Endodermal cell (in vitro differentiated cells): ENCODE data around the gene WRNIP1. TPM values are rescaled to one million over a fixed set of nuclear protein-coding genes. Genes with fewer than 3 reads are reported as not detected.
A peak's percentile ranks its signal among the peaks of the same experiment; 100 is the strongest.

Experiments
- DNase-seq: peaks from one replicate; pipeline ENCODE4 v3.0.0-alpha.2; 2017
- H3K27ac ChIP-seq: 2 replicates; pipeline ENCODE4 v1.5.1; 2013; ENCODE audit warnings: mild to moderate bottlenecking, low read depth, low read length, moderate library complexity
- H3K27me3 ChIP-seq: 2 replicates; pipeline ENCODE4 v1.6.1; 2013; ENCODE audit warnings: mild to moderate bottlenecking, low read length, moderate library complexity; ENCODE audit not compliant: insufficient read depth, control insufficient read depth, poor library complexity, severe bottlenecking
- H3K36me3 ChIP-seq: 2 replicates; pipeline ENCODE4 v1.7.0; 2013; ENCODE audit warnings: mild to moderate bottlenecking, low read length, moderate library complexity; ENCODE audit not compliant: control insufficient read depth, insufficient read depth
- H3K4me1 ChIP-seq: one replicate; pipeline ENCODE4 v1.7.0; 2013; ENCODE audit warnings: low read length; ENCODE audit not compliant: control insufficient read depth, insufficient read depth
- H3K4me3 ChIP-seq: 2 replicates; pipeline ENCODE4 v1.5.1; 2013; ENCODE audit warnings: mild to moderate bottlenecking, low read length, moderate library complexity
- H3K9ac ChIP-seq: 2 replicates; pipeline ENCODE4 v1.6.1; 2013; ENCODE audit warnings: mild to moderate bottlenecking, low read length, moderate library complexity; ENCODE audit not compliant: poor library complexity, severe bottlenecking; ENCODE audit errors: extremely low read depth
- H3K9me3 ChIP-seq: 2 replicates; pipeline ENCODE4 v1.6.1; 2013; ENCODE audit warnings: mild to moderate bottlenecking, low read length, moderate library complexity; ENCODE audit not compliant: control insufficient read depth
- H3K27ac Mint-ChIP-seq: 2 replicates; pipeline ENCODE4 v1.8.0; 2020; ENCODE audit warnings: mixed read lengths
- H3K27me3 Mint-ChIP-seq: 2 replicates; pipeline ENCODE4 v1.8.0; 2021; ENCODE audit warnings: mild to moderate bottlenecking, mixed read lengths; ENCODE audit not compliant: insufficient read depth
- H3K36me3 Mint-ChIP-seq: 2 replicates; pipeline ENCODE4 v1.8.0; 2020; ENCODE audit warnings: low read depth, mixed read lengths
- H3K4me1 Mint-ChIP-seq: 2 replicates; pipeline ENCODE4 v1.8.0; 2020; ENCODE audit warnings: mixed read lengths
- H3K4me3 Mint-ChIP-seq: 2 replicates; pipeline ENCODE4 v1.8.0; 2020; ENCODE audit warnings: mild to moderate bottlenecking, moderate library complexity, mixed read lengths
- H3K9me3 Mint-ChIP-seq: 2 replicates; pipeline ENCODE4 v1.8.0; 2020; ENCODE audit warnings: mild to moderate bottlenecking, mixed read lengths
- CTCF ChIP-seq: fragments of 200-600 bp; sonication (generic); conservative IDR thresholded peaks from 2 replicates; pipeline ENCODE4 v1.5.0; 2021; ENCODE audit warnings: antibody characterized with exemption, mild to moderate bottlenecking
- WGBS, 2 experiments: methylation state at CpG; one replicate each; pipeline versions ENCODE4 v1.1.5 to v1.1.7; 2013; ENCODE audit warnings: missing lambda C conversion rate in 2 of 2, mixed read lengths in 1 of 2; ENCODE audit not compliant: insufficient coverage in 1 of 2, insufficient read length in 1 of 2; 5-methylcytosine and 5-hydroxymethylcytosine counted together
- total RNA-seq, 2 donors: library from RNA; stranded (reverse); fragmentation: NEBNext Ultra II Directional in 1 of 2; extraction: Animal tissue kit (Norgen Biotek cat#: 25700) in 1 of 2; gene quantifications; 2 replicates in 1 of 2; 3 replicates in 1 of 2; pipeline ENCODE4 v1.2.1, GENCODE V29; 2021

WRNIP1 gene
- total RNA-seq, 2 donors from 2014 or later, result 30.8 to 33.2 TPM

DNA sequence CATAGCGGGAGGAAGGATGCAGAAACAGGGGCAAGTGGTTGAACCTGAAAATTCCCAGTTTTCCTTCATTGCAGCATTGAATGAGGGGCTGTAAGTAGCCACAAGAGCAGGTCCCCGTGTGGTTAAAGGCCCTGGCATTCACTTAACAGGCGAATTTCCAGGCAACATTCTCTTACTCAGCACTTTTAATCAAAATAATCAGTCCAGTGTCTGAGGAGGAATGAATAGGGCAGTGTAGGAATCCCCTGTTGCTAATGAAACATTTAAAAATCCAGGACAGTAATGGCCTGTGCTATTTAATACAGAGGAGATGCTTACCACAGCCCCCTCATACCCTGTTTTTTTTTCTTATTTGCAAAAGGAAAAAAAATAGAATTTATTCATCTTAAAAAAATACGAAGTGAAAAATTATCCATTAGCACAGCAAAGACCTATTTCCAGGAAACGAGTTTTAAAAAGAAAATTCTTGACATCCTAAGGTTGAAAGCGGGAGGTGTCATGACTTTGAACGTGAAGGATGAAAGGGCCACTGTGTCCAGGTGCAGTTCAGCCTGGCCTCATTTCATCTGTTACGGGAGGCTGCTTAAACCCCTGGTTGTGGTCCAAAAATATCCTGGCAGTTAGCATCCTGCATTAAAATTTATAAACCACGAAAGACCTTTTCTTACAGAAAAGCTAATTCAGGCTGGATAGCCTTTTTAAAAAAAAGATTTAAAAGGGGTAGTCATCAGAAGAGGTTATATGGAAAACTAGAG lies 34.7 kb upstream of the WRNIP1 start:
- Histone ChIP-seq H3K9ac (no peak overlapping the region), H3K4me1 (peaks cover 19% of the 10 kb centered on the region), H3K9me3 (no peaks in the 10 kb centered on the region), H3K27ac (no peak overlapping the region), H3K36me3 (no peaks in the 10 kb centered on the region), H3K4me3 (no peak overlapping the region), H3K27me3 (no peaks in the 10 kb centered on the region)
- peaks cover 50% of the 10 kb centered on the region for H3K4me1 Mint-ChIP-seq
- peaks cover 3% of the 10 kb centered on the region for H3K27me3 Mint-ChIP-seq
- H3K4me3 Mint-ChIP-seq, result no peak overlapping the region
- no peak for TF ChIP-seq CTCF
- 89 to 91% methylated on average over 7 to 9 of the region's 9 CpGs for whole genome bisulfite sequencing, 2 experiments
- H3K27ac Mint-ChIP-seq, result no peak overlapping the region
- DNase-seq, result no peak
- H3K9me3 Mint-ChIP-seq, result no peaks in the 10 kb centered on the region
- H3K36me3 Mint-ChIP-seq, result no peaks in the 10 kb centered on the region

DNA sequence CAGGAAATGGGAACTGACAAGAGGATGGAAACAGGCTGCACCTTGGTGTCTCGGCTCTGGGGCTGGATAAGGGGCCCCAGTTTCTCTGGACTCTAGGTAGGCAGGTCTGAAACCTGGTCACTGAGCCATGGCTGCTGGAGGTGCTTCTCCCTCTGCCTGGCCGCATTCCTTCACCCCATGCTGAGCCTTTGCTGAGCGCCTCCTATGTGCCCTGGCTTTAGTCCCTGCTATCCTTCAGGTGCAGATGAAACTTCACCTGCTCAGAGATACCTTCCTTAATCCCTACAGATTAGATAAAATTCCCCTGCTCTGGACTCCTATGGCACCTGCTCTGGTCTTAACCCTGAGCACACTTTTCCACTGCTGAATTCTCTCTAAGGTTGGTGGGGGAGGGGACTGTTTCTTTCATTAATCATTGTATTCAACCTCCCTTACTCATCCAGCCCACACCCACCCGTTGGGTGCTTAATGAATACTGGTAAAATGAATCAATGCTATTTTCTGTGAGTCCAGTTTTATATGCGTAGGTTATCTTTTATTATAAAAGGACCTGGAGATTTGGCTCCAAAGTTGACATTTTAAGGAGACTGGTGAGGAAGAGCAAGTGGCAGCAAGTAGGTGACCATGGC lies 33.8 kb upstream of the WRNIP1 start:
- Histone ChIP-seq H3K9me3 (no peaks in the 10 kb centered on the region), H3K9ac (no peak overlapping the region), H3K27me3 (no peaks in the 10 kb centered on the region), H3K36me3 (no peaks in the 10 kb centered on the region), H3K4me1 (peaks cover 19% of the 10 kb centered on the region), H3K27ac (no peak overlapping the region), H3K4me3 (no peak overlapping the region)
- H3K36me3 Mint-ChIP-seq, result no peaks in the 10 kb centered on the region
- H3K27ac Mint-ChIP-seq, result no peak overlapping the region
- H3K4me1 Mint-ChIP-seq, result peaks cover 43% of the 10 kb centered on the region
- DNase-seq, result peak; percentile 81
- no peak for TF ChIP-seq CTCF
- peaks cover 3% of the 10 kb centered on the region for H3K27me3 Mint-ChIP-seq
- 54 to 69% methylated on average over 4 to 5 of the region's 5 CpGs for WGBS, 2 experiments
- H3K4me3 Mint-ChIP-seq, result no peak overlapping the region
- no peaks in the 10 kb centered on the region for H3K9me3 Mint-ChIP-seq

- Mint-ChIP-seq H3K9me3 (no peaks in the 10 kb centered on the region), H3K4me1 (peaks cover 36% of the 10 kb centered on the region), H3K4me3 (no peak overlapping the region), H3K27me3 (peaks cover 3% of the 10 kb centered on the region), H3K27ac (no peak overlapping the region), H3K36me3 (no peaks in the 10 kb centered on the region)
- TF ChIP-seq CTCF, result no peak
- Histone ChIP-seq H3K4me1 (peaks cover 19% of the 10 kb centered on the region), H3K4me3 (no peak overlapping the region), H3K27ac (no peak overlapping the region), H3K36me3 (no peaks in the 10 kb centered on the region), H3K27me3 (no peaks in the 10 kb centered on the region), H3K9me3 (no peaks in the 10 kb centered on the region), H3K9ac (no peak overlapping the region)
- no peak for DNase-seq
- 62 to 83% methylated on average over 2 to 5 of the region's 5 CpGs for WGBS, 2 experiments
Measured at GRCh38 chr6:2732503-2733089, 32.6 kb upstream of the WRNIP1 start.
